ENCODE measurements around the gene UGP2.

GRCh38 chr2:63792530-63792929 lies 49.2 kb upstream of the UGP2 start:
- TF ChIP-seq EGR1 (IDR thresholded peaks at IDR 0.05) (no peak), TEAD4 (IDR thresholded peaks at IDR 0.05) (no peak), EP300 (IDR thresholded peaks at IDR 0.05; ENCODE audit: borderline replicate concordance) (no peak), CREB1 (IDR thresholded peaks at IDR 0.05; ENCODE audit: low read depth) (no peak), CEBPB (IDR thresholded peaks at IDR 0.05) (no peak), FOXM1 (IDR thresholded peaks at IDR 0.05; ENCODE audit: borderline replicate concordance, low read depth) (no peak), RAD21 (IDR thresholded peaks at IDR 0.05; ENCODE audit: low read depth) (no peak)
- TF ChIP-seq, protein P1, sequence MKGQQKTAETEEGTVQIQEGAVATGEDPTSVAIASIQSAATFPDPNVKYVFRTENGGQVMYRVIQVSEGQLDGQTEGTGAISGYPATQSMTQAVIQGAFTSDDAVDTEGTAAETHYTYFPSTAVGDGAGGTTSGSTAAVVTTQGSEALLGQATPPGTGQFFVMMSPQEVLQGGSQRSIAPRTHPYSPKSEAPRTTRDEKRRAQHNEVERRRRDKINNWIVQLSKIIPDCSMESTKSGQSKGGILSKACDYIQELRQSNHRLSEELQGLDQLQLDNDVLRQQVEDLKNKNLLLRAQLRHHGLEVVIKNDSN (IDR thresholded peaks at IDR 0.05): no peak

Measured in Ishikawa (cell line).